GM12878 (cell line): ENCODE data around the gene POU4F3.

ENCODE experiments used
- BHLHE40 ChIP-seq, 2 experiments: fragments of 450-650 bp in 1 of 2; IDR thresholded peaks; 2 replicates each; pipeline ENCODE4 v1.6.1; 2011 to 2017; ENCODE audit warnings: low read depth in 2 of 2, borderline replicate concordance in 1 of 2, improper control_type of control experiment in 1 of 2, low read length in 1 of 2, mild to moderate bottlenecking in 1 of 2
- BRCA1 ChIP-seq: IDR thresholded peaks from 2 replicates; pipeline ENCODE4 v1.6.1; 2011; ENCODE audit warnings: low read depth, low read length, improper control_type of control experiment
- EZH2 ChIP-seq: IDR thresholded peaks from 2 replicates; pipeline ENCODE4 v1.6.1; 2012; ENCODE audit warnings: low read depth, mild to moderate bottlenecking, control low read depth, inconsistent platforms, low read length, borderline replicate concordance; ENCODE audit not compliant: control insufficient read depth
- FOXK2 ChIP-seq: fragments of 450-650 bp; IDR thresholded peaks from 2 replicates; pipeline ENCODE4 v1.6.1; 2017; ENCODE audit warnings: mild to moderate bottlenecking, moderate library complexity
- MYC ChIP-seq: IDR thresholded peaks from 2 replicates; pipeline ENCODE4 v1.6.1; 2011; ENCODE audit warnings: mild to moderate bottlenecking, low read length, moderate library complexity, inconsistent platforms; ENCODE audit not compliant: insufficient read depth, insufficient replicate concordance, insufficient read length, severe bottlenecking
- POLR2A ChIP-seq: IDR thresholded peaks from 2 replicates; pipeline ENCODE4 v1.6.1; 2011; ENCODE audit warnings: low read depth, mild to moderate bottlenecking, low read length
- RAD21 ChIP-seq: IDR thresholded peaks from 2 replicates; pipeline ENCODE4 v1.6.1; 2011; ENCODE audit warnings: mild to moderate bottlenecking, low read depth, low read length, moderate library complexity; ENCODE audit not compliant: insufficient read depth
- RFX5 ChIP-seq: IDR thresholded peaks from 2 replicates; pipeline ENCODE4 v1.6.1; 2011; ENCODE audit warnings: low read depth, low read length, improper control_type of control experiment
- SMC3 ChIP-seq: IDR thresholded peaks from 2 replicates; pipeline ENCODE4 v1.6.1; 2011; ENCODE audit warnings: low read length, improper control_type of control experiment, borderline replicate concordance
- SP1 ChIP-seq: IDR thresholded peaks from one replicate; pipeline ENCODE4 v1.6.1; 2011; ENCODE audit warnings: low read depth, low read length
- SUZ12 ChIP-seq: fragments of 200-600 bp; sonication (generic); IDR thresholded peaks from one replicate; pipeline ENCODE4 v1.6.1; 2018; ENCODE audit warnings: antibody characterized with exemption, mild to moderate bottlenecking; ENCODE audit not compliant: unreplicated experiment
- USF1 ChIP-seq: IDR thresholded peaks from 2 replicates; pipeline ENCODE4 v1.6.1; 2011; ENCODE audit warnings: borderline replicate concordance, low read depth, mild to moderate bottlenecking, moderate library complexity, mixed read lengths, low read length; ENCODE audit not compliant: insufficient read depth; ENCODE audit errors: extremely low read length
- TF ChIP-seq, protein P1 (sequence below), 3 experiments: IDR thresholded peaks in 2 of 3; conservative IDR thresholded peaks in 1 of 3; 2 replicates each; pipeline ENCODE4 v1.5.1; 2011; ENCODE audit warnings: low read depth in 3 of 3, low read length in 3 of 3, mild to moderate bottlenecking in 3 of 3, control low read depth in 2 of 3, moderate library complexity in 2 of 3, inconsistent platforms in 1 of 3, mixed read lengths in 1 of 3; ENCODE audit not compliant: control insufficient read depth in 2 of 3, insufficient read depth in 1 of 3; ENCODE audit errors: extremely low read depth in 1 of 3

GRCh38 chr5:146337928-146338327 lies 711 bp upstream of the POU4F3 start:
- TF ChIP-seq BHLHE40 (IDR thresholded peaks at IDR 0.05; ENCODE audit: borderline replicate concordance in 1 of 2, low read depth in 2 of 2, low read length in 1 of 2): no peak
- no peak for TF ChIP-seq SP1
- no peak for TF ChIP-seq USF1
- TF ChIP-seq FOXK2: no peak
- no peak for TF ChIP-seq RAD21
- no peak for TF ChIP-seq EZH2
- TF ChIP-seq POLR2A: no peak
- TF ChIP-seq, protein P1, sequence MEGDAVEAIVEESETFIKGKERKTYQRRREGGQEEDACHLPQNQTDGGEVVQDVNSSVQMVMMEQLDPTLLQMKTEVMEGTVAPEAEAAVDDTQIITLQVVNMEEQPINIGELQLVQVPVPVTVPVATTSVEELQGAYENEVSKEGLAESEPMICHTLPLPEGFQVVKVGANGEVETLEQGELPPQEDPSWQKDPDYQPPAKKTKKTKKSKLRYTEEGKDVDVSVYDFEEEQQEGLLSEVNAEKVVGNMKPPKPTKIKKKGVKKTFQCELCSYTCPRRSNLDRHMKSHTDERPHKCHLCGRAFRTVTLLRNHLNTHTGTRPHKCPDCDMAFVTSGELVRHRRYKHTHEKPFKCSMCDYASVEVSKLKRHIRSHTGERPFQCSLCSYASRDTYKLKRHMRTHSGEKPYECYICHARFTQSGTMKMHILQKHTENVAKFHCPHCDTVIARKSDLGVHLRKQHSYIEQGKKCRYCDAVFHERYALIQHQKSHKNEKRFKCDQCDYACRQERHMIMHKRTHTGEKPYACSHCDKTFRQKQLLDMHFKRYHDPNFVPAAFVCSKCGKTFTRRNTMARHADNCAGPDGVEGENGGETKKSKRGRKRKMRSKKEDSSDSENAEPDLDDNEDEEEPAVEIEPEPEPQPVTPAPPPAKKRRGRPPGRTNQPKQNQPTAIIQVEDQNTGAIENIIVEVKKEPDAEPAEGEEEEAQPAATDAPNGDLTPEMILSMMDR (IDR thresholded peaks at IDR 0.05 in 2 of 3, conservative IDR thresholded peaks at IDR 0.05 in 1 of 3; ENCODE audit: control insufficient read depth in 2 of 3, extremely low read depth in 1 of 3, insufficient read depth in 1 of 3, low read depth in 3 of 3, low read length in 3 of 3): no peak
- no peak for TF ChIP-seq MYC
- no peak for TF ChIP-seq SUZ12
- no peak for TF ChIP-seq SMC3
- no peak for TF ChIP-seq RFX5
- no peak for TF ChIP-seq BRCA1
